Fibroblast of villous mesenchyme (primary cell): ENCODE data around the gene OTUB2. TPM values are rescaled to one million over a fixed set of nuclear protein-coding genes. Genes with fewer than 3 reads are reported as not detected.

Source experiments
- DNase-seq: peaks from one replicate; pipeline ENCODE4 v3.0.0-alpha.2; 2010; ENCODE audit warnings: low read depth
- H3K4me3 ChIP-seq: 2 replicates; pipeline ENCODE4 v1.5.1; 2011; ENCODE audit warnings: low read depth, mild to moderate bottlenecking, low read length
- total RNA-seq: library from RNA; depleted of rRNA; stranded (reverse); fragments of >200 nt; gene quantifications from 2 replicates; pipeline ENCODE4 v1.2.3, GENCODE V29; 2012
- TF ChIP-seq, protein P1 (sequence below): IDR thresholded peaks from 2 replicates; pipeline ENCODE4 v1.5.1; 2012; ENCODE audit warnings: low read depth, mild to moderate bottlenecking, low read length; ENCODE audit not compliant: insufficient read depth

Gene OTUB2
- total RNA-seq, 1 donor, result 1.3 TPM

DNA sequence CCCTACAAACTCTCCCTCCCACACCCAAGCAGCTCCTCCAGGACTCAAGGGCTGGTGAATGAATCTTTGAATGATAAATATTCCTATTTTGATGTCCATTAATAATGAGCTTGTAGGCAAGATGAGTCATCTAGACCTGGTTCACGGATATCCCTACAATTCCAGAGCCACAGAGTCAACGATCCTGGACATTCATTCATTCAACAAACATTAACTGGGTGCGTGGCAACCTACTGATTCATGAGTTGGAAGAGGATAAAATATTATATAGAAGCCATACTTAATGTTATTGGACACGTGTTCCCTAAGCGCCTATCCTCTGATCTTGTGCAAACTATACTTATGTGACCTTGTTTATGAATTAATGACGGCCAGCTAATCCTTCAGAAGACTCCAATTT, 420 bp upstream of the OTUB2 start:
- peak overlapping the region; percentile 70 for H3K4me3 ChIP-seq
- no peak for DNase-seq
- TF ChIP-seq, protein P1, sequence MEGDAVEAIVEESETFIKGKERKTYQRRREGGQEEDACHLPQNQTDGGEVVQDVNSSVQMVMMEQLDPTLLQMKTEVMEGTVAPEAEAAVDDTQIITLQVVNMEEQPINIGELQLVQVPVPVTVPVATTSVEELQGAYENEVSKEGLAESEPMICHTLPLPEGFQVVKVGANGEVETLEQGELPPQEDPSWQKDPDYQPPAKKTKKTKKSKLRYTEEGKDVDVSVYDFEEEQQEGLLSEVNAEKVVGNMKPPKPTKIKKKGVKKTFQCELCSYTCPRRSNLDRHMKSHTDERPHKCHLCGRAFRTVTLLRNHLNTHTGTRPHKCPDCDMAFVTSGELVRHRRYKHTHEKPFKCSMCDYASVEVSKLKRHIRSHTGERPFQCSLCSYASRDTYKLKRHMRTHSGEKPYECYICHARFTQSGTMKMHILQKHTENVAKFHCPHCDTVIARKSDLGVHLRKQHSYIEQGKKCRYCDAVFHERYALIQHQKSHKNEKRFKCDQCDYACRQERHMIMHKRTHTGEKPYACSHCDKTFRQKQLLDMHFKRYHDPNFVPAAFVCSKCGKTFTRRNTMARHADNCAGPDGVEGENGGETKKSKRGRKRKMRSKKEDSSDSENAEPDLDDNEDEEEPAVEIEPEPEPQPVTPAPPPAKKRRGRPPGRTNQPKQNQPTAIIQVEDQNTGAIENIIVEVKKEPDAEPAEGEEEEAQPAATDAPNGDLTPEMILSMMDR, result no peak

DNA sequence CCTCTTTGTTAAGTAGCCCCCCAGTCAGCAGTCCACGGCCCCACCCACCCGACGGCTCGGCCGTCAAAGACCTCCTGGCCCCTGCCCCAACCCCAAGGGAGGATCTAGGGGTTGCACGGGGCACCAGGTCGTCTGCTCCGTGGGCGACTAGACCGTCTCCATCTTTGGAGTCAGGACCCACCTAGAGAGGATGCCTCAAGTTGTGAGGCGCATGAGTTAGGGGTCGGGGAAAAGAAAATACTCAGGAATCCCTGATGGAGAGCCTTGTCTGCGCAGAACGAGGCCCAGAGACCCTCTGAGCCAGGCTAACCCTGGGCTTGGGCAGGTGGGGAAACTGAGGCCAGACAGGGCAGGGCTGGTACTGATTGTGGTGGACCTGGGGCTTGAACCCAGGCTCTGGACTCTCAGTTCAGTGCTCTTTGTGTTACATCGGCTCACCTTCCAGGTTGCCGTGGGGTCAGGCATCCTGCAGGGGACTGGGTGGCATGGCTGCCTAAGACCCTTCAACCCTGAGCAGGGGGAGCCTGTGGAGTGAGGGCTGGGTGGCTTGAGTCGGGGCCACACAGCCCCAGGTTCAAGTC, 839 bp downstream of the OTUB2 start:
- H3K4me3 ChIP-seq, result peak overlapping the region; percentile 70
- no peak for DNase-seq
- TF ChIP-seq, protein P1, result no peak

DNA sequence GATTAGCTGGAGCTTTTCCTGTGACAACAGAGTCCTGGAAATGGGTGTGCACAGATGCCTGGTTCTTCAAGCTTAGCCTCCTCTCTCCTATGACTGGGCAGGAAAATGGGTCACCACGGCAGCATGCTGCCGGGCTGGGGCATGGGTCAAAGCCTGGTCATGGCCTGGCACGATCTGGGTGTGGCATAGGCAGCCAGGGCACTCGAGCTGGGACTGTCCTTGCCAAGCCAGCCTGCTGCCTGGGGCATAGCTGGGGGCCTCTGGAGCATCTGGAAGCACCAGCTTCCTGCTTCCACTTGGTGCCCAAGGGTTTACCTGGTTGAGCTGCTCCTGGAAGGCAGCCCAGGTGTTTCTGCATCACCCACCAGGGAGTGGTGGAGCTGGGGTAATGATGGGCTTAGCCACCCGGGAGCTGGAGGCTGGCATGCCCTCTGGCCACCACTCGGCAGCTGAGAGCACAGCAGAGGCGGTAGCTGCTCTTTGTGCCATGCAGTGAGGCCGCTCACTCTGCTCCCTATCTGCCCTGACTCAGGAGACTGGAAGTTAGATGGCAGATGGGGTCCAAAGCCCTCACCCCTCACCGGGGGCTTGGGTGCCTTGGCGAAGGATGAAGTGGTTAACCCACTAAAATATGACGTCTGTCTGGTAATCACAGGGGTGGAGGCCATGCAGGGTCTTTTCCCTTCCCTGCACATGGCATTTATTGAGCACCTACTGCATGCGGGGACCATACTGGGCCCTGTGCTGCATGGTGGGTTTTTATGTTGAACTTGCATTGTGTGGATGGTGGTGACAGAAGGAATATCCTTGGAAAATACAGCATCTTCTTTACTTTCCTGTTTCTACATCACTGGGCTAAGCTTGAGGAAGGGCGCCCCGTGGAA, 1.7 kb downstream of the OTUB2 start:
- TF ChIP-seq, protein P1, result no peak
- DNase-seq, result no peak
- H3K4me3 ChIP-seq, result no peak overlapping the region

DNA sequence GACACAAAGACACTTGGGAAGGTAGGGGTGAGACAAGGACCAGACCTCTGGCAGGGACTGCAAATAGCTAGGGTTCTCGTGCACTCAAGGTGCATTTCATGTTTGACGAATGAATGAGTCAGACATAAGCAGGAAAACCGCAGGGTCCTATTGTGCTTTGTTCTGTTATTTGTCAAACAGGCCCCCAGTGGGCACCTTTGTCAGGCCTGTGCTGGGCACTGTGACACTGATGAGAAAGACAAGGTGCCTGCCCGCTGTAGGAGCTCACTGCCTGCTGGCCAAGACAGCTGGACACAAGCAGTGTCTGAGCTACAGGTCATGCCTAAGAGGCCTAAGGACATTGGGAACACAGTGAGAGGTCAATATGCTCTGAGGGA, 2.3 kb downstream of the OTUB2 start:
- H3K4me3 ChIP-seq, result no peak overlapping the region
- TF ChIP-seq, protein P1, result no peak
- no peak for DNase-seq

DNA sequence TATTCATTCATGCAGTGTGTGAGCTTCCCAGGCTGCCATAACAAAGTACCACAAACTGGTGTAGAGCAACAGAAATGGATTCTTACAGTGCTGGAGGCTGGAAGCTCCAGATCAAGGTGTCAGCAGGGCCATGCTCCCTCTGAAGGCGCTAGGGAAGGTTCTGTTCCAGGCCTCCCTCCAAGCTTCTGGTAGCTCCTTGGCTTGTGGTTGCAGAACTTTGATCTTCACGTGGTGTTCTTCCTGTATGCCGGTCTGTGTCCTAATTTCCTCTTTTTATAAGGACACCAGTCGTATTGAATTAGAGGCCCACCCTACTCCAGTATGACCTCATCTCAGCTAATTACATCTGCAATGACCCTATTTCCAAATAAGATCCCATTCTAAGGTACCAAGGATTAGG, 3.1 kb downstream of the OTUB2 start:
- H3K4me3 ChIP-seq, result no peak overlapping the region
- no peak for DNase-seq
- TF ChIP-seq, protein P1, result no peak

DNA sequence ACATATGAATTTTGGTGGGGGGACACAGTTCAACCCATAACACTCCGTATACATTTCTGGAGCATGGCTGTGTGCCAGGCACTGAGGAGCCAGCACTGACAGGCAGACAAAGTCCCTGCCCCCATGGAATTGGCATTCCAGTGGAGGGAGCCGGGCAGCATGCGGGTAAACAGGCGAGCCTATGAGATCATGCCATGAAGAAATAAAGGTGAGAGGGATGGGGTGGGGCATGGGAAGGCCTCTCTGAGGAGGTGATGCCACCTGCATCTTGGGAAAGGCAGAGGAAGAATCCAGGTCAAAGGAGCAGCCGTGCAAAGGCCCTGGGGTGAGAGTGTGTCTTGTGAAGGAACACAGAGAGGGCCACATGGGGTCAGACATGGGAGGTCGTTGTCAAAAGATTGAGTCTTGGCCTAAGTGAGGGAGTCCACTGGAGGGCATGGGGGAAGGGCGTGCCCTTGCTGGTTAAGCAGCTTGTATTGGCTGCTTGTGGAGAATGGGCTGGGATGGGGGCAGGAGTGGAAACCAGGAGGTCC, 3.6 kb downstream of the OTUB2 start:
- TF ChIP-seq, protein P1, result no peak
- DNase-seq, result no peak
- H3K4me3 ChIP-seq, result no peak overlapping the region
